Skeletal muscle tissue (tissue), 4 donors: ENCODE results near the gene POU2F1. TPM values are rescaled to one million over a fixed set of nuclear protein-coding genes. Genes with fewer than 3 reads are reported as not detected.

Experiments
- H3K27ac ChIP-seq: one replicate; pipeline ENCODE4 v1.7.0; 2013; ENCODE audit warnings: mild to moderate bottlenecking, low read depth, low read length, inconsistent platforms
- H3K27me3 ChIP-seq, 3 donors: one replicate each; pipeline ENCODE4 v1.7.0; 2013; ENCODE audit warnings: low read length in 3 of 3; ENCODE audit not compliant: control insufficient read depth in 3 of 3, insufficient read depth in 3 of 3
- H3K36me3 ChIP-seq, 3 donors: one replicate each; pipeline ENCODE4 v1.7.0; 2013; ENCODE audit warnings: low read length in 3 of 3; ENCODE audit not compliant: control insufficient read depth in 3 of 3, insufficient read depth in 3 of 3
- H3K4me1 ChIP-seq, 3 donors: one replicate each; pipeline ENCODE4 v1.7.0; 2013; ENCODE audit warnings: low read length in 3 of 3, mild to moderate bottlenecking in 3 of 3; ENCODE audit not compliant: control insufficient read depth in 3 of 3, insufficient read depth in 3 of 3
- H3K4me3 ChIP-seq, 3 donors: one replicate each; pipeline ENCODE4 v1.7.0; 2013; ENCODE audit warnings: low read length in 3 of 3
- H3K9ac ChIP-seq, 3 donors: one replicate each; pipeline ENCODE4 v1.7.0; 2013; ENCODE audit warnings: low read length in 3 of 3, mild to moderate bottlenecking in 3 of 3, moderate library complexity in 2 of 3, low read depth in 1 of 3
- H3K9me3 ChIP-seq, 3 donors: one replicate each; pipeline ENCODE4 v1.7.0; 2013; ENCODE audit warnings: low read length in 3 of 3; ENCODE audit not compliant: control insufficient read depth in 3 of 3
- total RNA-seq: library from RNA; depleted of rRNA; stranded (reverse); fragments of >200 nt; gene quantifications from one replicate; pipeline ENCODE4 v1.2.3, GENCODE V29; 2014
- donor health status: Osteomylitis.

The POU2F1 gene
- total RNA-seq, 1 donor from 2014 or later, result 11.5 TPM

GRCh38 chr1:167430849-167431242, 210.2 kb downstream of the POU2F1 start:
- no peaks in the 10 kb centered on the region for H3K36me3 ChIP-seq
- no peak overlapping the region for H3K4me3 ChIP-seq
- H3K4me1 ChIP-seq, result no peaks in the 10 kb centered on the region

DNA sequence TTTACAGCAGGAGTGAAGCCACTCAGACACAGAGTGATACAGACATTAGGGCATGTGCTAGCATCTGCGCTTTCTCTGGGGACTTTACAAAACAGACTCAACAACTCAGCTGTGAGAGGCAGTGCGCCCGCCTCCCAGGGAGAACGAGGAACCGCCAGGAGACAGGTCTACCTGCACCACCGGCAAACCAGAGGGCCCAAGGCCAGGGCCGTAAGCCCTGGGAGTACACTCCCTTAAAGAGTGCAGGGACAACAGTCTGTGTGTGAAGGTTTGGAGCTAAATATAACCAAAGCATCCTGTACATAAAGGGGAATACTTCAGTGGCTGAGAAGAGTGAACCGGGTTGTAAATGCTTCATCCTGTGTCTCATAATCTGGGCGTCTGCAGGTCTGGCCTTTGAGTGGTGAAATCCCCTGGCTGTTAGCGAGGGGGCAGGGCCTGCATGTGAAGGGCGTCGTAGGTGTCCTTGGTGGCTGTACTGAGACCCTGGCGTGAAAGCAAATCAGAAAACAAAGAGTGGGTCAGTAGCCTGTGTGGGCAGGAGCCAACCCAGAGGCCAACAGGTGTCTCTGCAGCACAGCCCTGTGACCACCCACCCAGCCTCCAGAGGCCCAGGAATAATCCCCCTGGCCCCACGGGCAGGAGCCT, 210.7 kb downstream of the POU2F1 start:
- peaks cover 0 to 3% (median 0%) of the 10 kb centered on the region in 3 donors for H3K27me3 ChIP-seq
- no peak overlapping the region for H3K4me3 ChIP-seq
- no peaks in the 10 kb centered on the region for H3K9me3 ChIP-seq
- H3K4me1 ChIP-seq, result no peaks in the 10 kb centered on the region
- no peak overlapping the region for H3K27ac ChIP-seq
- H3K36me3 ChIP-seq, result no peaks in the 10 kb centered on the region
- no peak overlapping the region for H3K9ac ChIP-seq

More at GRCh38 chr1:167430849-167431242, 210.2 kb downstream of the POU2F1 start:
- H3K27ac ChIP-seq, result no peak overlapping the region
- peaks cover 0 to 3% (median 0%) of the 10 kb centered on the region in 3 donors for H3K27me3 ChIP-seq
- H3K9ac ChIP-seq, result no peak overlapping the region
- no peaks in the 10 kb centered on the region for H3K9me3 ChIP-seq

DNA sequence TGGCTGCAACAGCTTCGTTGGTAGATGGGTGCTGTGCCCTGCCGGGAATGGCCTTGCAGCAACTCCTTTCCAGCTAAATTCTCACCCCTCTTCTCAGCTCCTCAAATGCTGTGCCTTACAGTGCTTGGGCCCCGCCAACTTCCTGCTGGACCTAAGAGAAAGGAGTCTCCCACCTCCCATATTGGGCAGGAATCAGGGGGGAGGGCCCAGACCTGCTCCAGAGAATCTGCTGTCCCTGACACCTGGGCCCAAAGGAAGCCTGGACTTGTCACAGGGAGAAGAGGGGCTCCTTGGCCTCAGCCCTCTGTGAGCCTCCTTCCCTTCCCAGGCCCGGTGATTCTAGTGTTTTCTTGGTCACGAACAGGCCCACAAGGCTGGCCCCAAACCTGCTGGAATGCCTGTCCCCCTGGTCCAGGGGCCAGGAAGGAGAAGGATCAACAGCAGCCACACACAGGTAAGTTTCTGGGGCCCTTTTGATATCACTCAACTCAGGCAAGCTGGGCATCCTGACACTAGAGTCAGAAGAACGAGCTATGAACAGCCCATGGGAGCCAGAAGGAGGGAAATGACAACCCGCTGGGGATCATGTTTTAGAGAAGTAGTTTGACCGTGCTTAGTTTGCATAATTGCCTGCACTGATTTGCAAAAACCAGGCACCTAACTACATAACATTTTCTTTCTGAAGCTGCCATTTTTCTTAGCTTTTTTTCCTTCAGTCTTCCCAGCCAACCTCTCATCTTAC, 211.4 kb downstream of the POU2F1 start:
- no peak overlapping the region for H3K4me3 ChIP-seq
- no peaks in the 10 kb centered on the region for H3K36me3 ChIP-seq
- H3K27me3 ChIP-seq, result peaks cover 0 to 3% (median 0%) of the 10 kb centered on the region in 3 donors
- no peak overlapping the region for H3K27ac ChIP-seq
- no peaks in the 10 kb centered on the region for H3K4me1 ChIP-seq
- no peak overlapping the region for H3K9ac ChIP-seq
- H3K9me3 ChIP-seq, result no peaks in the 10 kb centered on the region

DNA sequence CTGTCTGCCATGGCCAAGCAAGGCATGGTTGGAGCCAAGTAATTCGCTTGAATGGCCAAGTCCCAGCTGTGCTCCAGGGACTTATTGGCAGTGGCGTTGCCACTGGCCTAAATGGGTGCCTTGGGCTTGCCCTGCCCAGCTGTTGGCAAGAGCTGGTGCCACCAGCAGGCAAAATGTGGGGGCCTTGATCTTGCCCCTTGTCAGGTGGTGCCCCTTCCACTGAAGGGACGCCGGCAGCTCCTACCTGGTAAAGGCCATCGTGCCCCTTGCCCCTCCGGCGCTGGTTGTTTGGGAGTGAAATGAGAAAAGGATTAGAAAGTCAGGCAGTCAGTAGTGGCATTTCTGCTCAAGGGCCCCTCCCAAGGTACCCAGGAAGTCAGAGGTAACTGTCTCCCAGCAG, 212.1 kb downstream of the POU2F1 start:
- Histone ChIP-seq H3K4me1 (no peaks in the 10 kb centered on the region), H3K36me3 (no peaks in the 10 kb centered on the region), H3K4me3 (no peak overlapping the region), H3K27ac (no peak overlapping the region), H3K27me3 (peaks cover 0 to 3% (median 0%) of the 10 kb centered on the region in 3 donors), H3K9ac (no peak overlapping the region), H3K9me3 (no peaks in the 10 kb centered on the region)

- Histone ChIP-seq H3K9ac (no peak overlapping the region), H3K27ac (no peak overlapping the region), H3K4me3 (no peak overlapping the region), H3K27me3 (peaks cover 0 to 9% (median 4%) of the 10 kb centered on the region in 3 donors), H3K36me3 (no peaks in the 10 kb centered on the region), H3K4me1 (peaks cover under 1 to 3% (median under 1%) of the 10 kb centered on the region in 3 donors), H3K9me3 (no peaks in the 10 kb centered on the region)
These were observed 213.2 kb downstream of the POU2F1 start for GRCh38 chr1:167433884-167434283.

DNA sequence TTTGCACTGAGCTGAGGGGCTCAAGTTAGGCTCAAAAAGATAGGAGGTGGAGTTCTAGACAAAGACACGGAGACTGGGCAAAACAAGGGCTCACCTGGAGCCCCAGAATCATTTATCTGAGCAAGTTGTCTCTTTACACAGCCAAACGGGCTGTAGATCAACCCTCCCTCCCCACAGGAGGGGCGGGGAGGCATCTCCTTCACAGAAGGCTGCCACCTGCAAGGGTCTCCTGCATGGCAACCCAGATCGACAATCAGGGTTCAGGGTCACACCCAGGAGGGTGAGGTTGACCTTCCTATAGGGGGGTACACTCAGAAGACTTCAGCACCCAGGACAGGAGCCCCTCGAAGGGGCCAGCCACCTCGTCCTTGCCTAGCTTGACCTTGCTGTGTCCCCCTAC, 213.6 kb downstream of the POU2F1 start:
- Histone ChIP-seq H3K9me3 (no peaks in the 10 kb centered on the region), H3K27me3 (peaks cover 0 to 13% (median 9%) of the 10 kb centered on the region in 3 donors), H3K4me3 (no peak overlapping the region), H3K27ac (no peak overlapping the region), H3K4me1 (peaks cover 5 to 7% (median 5%) of the 10 kb centered on the region in 3 donors), H3K9ac (no peak overlapping the region), H3K36me3 (no peaks in the 10 kb centered on the region)

- Histone ChIP-seq H3K27me3 (peaks cover 0 to 14% (median 10%) of the 10 kb centered on the region in 3 donors), H3K27ac (no peak overlapping the region), H3K4me3 (no peak overlapping the region), H3K36me3 (no peaks in the 10 kb centered on the region), H3K4me1 (peaks cover 8 to 11% (median 10%) of the 10 kb centered on the region in 3 donors), H3K9ac (no peak overlapping the region), H3K9me3 (no peaks in the 10 kb centered on the region)
These were observed 214.8 kb downstream of the POU2F1 start for GRCh38 chr1:167435484-167435883.

DNA sequence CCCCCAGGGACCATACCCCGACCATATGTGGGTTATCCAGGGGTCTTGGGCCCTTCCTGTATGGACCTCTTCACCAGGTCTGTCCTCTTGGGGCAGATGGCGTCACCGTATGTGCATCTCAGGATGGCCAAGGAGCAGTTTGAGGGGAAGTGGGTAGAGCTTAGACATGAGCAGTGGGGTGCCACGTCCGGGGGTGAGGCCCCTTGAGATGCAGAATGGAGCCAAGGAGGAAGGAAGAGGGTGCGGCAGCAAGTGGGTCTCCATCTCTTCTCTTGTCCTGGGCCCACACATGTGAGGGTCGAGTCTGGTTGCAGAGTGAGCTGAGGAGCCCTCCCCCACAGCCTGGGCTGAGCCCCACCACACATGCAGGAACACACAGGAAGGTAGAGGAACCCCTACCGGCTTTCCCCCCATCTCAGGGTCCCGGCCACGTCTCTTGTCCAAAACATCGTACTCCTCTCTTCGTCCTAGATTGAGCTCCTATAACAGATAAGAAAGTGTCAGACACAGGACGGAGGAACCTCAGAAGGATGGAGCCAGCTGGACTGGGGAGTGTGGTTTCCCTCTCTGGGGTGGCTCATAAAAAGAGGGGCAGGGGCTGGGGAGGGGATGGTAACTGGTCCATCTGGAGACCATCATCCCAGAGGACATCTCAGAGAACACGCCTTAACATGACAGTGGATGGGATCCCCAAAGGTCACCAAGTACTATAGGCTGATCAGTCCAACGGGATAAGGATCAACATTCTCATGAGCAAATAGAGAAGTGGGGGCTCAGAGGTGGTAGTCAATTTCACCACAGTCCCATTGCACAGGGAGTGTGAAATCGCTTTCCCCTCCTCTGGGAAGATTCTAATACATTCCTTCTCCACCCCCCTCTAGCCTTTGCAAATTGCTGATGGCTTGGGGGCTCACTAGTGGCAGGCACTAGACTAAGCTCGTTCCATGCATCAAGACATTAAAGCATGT, 217.8 kb downstream of the POU2F1 start:
- H3K36me3 ChIP-seq, result no peaks in the 10 kb centered on the region
- H3K4me1 ChIP-seq, result peaks cover 8 to 11% (median 10%) of the 10 kb centered on the region in 3 donors
- peaks cover 0 to 19% (median 10%) of the 10 kb centered on the region in 3 donors for H3K27me3 ChIP-seq
- H3K9me3 ChIP-seq, result no peaks in the 10 kb centered on the region
- no peak overlapping the region for H3K9ac ChIP-seq
- H3K4me3 ChIP-seq, result peak overlapping the region; percentile 54 to 76 (median 63)
- H3K27ac ChIP-seq, result no peak overlapping the region

DNA sequence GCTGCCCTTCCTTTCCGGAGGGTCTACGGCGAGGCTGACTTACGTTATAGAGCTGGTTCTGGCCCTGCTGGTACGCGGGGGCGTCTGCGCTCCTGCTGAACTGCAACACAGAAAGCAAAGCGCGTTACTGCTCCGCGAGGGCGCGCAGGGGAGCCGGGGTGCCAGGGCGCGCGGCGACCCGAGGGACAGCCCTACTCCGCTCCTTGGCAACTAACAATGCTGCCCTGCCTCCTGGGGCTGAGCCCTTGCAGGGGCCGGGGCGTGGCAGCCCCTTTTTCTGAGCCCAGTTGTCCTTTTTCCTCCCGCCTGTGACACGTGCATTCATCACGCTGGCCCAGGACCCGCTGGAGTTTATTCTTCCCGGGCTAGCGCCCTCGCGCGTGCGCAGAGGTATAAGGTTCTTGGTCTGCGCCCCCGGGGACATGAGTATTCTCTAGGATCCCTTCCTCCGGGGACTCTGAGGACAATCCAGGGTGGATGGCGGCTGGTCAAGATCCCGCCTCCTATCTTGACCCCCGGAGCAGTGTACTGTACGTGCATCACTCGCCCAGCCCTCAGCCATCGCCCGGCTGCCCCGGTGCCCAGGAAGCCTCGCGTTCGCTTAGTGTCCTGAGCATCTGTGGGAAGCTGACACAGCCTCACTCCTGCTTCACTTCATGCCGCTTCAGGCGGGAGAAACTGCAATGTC, 218.8 kb downstream of the POU2F1 start:
- Histone ChIP-seq H3K9me3 (no peaks in the 10 kb centered on the region), H3K27ac (no peak overlapping the region), H3K4me3 (peak overlapping the region; percentile 54 to 76 (median 63)), H3K4me1 (peaks cover 8 to 11% (median 10%) of the 10 kb centered on the region in 3 donors), H3K9ac (peak overlapping the region in 1 of 3 donors; percentile 40), H3K36me3 (no peaks in the 10 kb centered on the region), H3K27me3 (peaks cover 0 to 19% (median 9%) of the 10 kb centered on the region in 3 donors)
